H1 (cell line): Measurements from ENCODE around the gene KRT7. TPM values are rescaled to one million over a fixed set of nuclear protein-coding genes. Genes with fewer than 3 reads are reported as not detected.

ENCODE experiments used
- HDAC6 ChIP-seq: IDR thresholded peaks from one replicate; pipeline ENCODE4 v1.7.1; 2012; ENCODE audit warnings: low read depth, mild to moderate bottlenecking, inconsistent platforms, low read length, moderate library complexity
- NANOG ChIP-seq: IDR thresholded peaks from 2 replicates; pipeline ENCODE4 v1.6.1; 2011; ENCODE audit warnings: low read length, low read depth, mild to moderate bottlenecking, inconsistent platforms; ENCODE audit not compliant: insufficient read depth, poor library complexity, severe bottlenecking
- ZNF274 ChIP-seq: IDR thresholded peaks from 2 replicates; pipeline ENCODE4 v1.7.0; 2012; ENCODE audit warnings: low read length, borderline replicate concordance; ENCODE audit errors: extremely low read depth
- polyA plus RNA-seq, 7 experiments: library from polyadenylated mRNA; depleted of rRNA in 3 of 7; stranded (reverse) in 5 of 7; unstranded in 2 of 7; fragments of >200 nt in 5 of 7; fragments of 200-250 nt in 2 of 7; gene quantifications; 1 replicate in 5 of 7; 2 replicates in 1 of 7; 4 replicates in 1 of 7; pipeline versions ENCODE4 v1.2.1 to v1.2.3, GENCODE V29; 2011 to 2013; ENCODE audit warnings: missing spikeins in 2 of 7, mixed read lengths in 2 of 7
- total RNA-seq: library from RNA; stranded (reverse); fragmentation: NEBNext Ultra II Directional; extraction: Animal tissue kit (Norgen Biotek cat#: 25700); gene quantifications from 2 replicates; pipeline ENCODE4 v1.2.1, GENCODE V29; 2021
- TF ChIP-seq, protein P1 (sequence below): fragments of 300-600 bp; sonication (generic); IDR thresholded peaks from 2 replicates; pipeline ENCODE4 v1.7.1; 2012; ENCODE audit warnings: low read length, moderate library complexity, mild to moderate bottlenecking, inconsistent platforms; ENCODE audit not compliant: insufficient replicate concordance
- TF ChIP-seq, protein P2 (sequence below): IDR thresholded peaks from 2 replicates; pipeline ENCODE4 v1.6.1; 2011; ENCODE audit warnings: low read length, improper control_type of control experiment

Gene KRT7
- total and polyA plus RNA-seq, 2 of the 8 experiments (the other 6 are each of a cell fraction or from before 2014, with no cell fraction given): 13.2 to 19.0 TPM

DNA sequence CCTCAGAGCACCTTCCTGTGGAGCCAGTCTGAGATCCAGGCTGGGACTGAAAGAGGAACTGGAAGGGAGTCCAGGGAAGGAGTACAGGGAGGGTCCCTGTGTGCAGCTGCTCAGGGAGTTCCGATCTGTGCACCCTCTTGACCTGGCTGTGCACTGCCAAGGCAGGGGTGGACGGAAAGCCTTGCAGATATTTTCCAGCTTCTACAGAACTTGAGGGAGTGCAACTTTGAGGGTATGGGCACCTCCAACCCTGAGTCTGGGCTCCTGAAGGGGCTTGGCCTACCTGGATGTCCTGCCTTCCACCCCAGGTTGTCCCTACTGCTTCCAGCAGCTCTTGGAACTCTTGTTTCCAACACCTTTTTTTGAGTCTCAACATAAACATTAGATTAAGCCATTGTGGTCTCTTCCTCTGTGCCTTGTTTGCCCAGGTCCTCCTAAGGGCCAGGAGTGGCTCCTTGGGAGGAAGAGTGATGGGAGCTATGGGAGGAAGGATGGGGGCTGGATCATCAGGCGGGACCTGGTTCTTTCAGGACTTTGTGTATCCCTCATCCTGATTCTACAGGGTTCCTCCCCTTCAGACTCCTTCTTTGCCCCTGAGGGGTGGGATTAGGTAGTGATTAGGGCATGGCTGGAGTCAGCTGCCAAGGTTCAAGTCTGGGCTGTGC lies 3.5 kb downstream of the KRT7 start (continued):
- TF ChIP-seq, protein P1, sequence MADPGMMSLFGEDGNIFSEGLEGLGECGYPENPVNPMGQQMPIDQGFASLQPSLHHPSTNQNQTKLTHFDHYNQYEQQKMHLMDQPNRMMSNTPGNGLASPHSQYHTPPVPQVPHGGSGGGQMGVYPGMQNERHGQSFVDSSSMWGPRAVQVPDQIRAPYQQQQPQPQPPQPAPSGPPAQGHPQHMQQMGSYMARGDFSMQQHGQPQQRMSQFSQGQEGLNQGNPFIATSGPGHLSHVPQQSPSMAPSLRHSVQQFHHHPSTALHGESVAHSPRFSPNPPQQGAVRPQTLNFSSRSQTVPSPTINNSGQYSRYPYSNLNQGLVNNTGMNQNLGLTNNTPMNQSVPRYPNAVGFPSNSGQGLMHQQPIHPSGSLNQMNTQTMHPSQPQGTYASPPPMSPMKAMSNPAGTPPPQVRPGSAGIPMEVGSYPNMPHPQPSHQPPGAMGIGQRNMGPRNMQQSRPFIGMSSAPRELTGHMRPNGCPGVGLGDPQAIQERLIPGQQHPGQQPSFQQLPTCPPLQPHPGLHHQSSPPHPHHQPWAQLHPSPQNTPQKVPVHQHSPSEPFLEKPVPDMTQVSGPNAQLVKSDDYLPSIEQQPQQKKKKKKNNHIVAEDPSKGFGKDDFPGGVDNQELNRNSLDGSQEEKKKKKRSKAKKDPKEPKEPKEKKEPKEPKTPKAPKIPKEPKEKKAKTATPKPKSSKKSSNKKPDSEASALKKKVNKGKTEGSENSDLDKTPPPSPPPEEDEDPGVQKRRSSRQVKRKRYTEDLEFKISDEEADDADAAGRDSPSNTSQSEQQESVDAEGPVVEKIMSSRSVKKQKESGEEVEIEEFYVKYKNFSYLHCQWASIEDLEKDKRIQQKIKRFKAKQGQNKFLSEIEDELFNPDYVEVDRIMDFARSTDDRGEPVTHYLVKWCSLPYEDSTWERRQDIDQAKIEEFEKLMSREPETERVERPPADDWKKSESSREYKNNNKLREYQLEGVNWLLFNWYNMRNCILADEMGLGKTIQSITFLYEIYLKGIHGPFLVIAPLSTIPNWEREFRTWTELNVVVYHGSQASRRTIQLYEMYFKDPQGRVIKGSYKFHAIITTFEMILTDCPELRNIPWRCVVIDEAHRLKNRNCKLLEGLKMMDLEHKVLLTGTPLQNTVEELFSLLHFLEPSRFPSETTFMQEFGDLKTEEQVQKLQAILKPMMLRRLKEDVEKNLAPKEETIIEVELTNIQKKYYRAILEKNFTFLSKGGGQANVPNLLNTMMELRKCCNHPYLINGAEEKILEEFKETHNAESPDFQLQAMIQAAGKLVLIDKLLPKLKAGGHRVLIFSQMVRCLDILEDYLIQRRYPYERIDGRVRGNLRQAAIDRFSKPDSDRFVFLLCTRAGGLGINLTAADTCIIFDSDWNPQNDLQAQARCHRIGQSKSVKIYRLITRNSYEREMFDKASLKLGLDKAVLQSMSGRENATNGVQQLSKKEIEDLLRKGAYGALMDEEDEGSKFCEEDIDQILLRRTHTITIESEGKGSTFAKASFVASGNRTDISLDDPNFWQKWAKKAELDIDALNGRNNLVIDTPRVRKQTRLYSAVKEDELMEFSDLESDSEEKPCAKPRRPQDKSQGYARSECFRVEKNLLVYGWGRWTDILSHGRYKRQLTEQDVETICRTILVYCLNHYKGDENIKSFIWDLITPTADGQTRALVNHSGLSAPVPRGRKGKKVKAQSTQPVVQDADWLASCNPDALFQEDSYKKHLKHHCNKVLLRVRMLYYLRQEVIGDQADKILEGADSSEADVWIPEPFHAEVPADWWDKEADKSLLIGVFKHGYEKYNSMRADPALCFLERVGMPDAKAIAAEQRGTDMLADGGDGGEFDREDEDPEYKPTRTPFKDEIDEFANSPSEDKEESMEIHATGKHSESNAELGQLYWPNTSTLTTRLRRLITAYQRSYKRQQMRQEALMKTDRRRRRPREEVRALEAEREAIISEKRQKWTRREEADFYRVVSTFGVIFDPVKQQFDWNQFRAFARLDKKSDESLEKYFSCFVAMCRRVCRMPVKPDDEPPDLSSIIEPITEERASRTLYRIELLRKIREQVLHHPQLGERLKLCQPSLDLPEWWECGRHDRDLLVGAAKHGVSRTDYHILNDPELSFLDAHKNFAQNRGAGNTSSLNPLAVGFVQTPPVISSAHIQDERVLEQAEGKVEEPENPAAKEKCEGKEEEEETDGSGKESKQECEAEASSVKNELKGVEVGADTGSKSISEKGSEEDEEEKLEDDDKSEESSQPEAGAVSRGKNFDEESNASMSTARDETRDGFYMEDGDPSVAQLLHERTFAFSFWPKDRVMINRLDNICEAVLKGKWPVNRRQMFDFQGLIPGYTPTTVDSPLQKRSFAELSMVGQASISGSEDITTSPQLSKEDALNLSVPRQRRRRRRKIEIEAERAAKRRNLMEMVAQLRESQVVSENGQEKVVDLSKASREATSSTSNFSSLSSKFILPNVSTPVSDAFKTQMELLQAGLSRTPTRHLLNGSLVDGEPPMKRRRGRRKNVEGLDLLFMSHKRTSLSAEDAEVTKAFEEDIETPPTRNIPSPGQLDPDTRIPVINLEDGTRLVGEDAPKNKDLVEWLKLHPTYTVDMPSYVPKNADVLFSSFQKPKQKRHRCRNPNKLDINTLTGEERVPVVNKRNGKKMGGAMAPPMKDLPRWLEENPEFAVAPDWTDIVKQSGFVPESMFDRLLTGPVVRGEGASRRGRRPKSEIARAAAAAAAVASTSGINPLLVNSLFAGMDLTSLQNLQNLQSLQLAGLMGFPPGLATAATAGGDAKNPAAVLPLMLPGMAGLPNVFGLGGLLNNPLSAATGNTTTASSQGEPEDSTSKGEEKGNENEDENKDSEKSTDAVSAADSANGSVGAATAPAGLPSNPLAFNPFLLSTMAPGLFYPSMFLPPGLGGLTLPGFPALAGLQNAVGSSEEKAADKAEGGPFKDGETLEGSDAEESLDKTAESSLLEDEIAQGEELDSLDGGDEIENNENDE: no peak
- TF ChIP-seq ZNF274: no peak
- TF ChIP-seq, protein P2, sequence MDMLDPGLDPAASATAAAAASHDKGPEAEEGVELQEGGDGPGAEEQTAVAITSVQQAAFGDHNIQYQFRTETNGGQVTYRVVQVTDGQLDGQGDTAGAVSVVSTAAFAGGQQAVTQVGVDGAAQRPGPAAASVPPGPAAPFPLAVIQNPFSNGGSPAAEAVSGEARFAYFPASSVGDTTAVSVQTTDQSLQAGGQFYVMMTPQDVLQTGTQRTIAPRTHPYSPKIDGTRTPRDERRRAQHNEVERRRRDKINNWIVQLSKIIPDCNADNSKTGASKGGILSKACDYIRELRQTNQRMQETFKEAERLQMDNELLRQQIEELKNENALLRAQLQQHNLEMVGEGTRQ: no peak
- no peak for TF ChIP-seq HDAC6
- TF ChIP-seq NANOG: no peak
